ENCODE data around the gene TAAR8.
"Not testable (repeated sequence)": the region's sequence is repeated elsewhere in the genome, so short reads cannot be mapped to it uniquely, and the experiment has no call there.

Gene TAAR8

GRCh38 chr6:132544826-132545225 is 7.6 kb upstream of the TAAR8 start:
- DNase-seq (ENCODE audit: low read depth in 4 of 4, low spot score in 1 of 4), result no peak

GRCh38 chr6:132548746-132549463 is 3.6 kb upstream of the TAAR8 start:
- no peak for DNase-seq (ENCODE audit: low read depth in 4 of 4, low spot score in 1 of 4)

- no peak for DNase-seq (ENCODE audit: low read depth in 4 of 4, low spot score in 1 of 4)
Measured at GRCh38 chr6:132551214-132551613, 1.3 kb upstream of the TAAR8 start.

GRCh38 chr6:132560087-132560486 is 7.6 kb downstream of the TAAR8 start:
- DNase-seq (ENCODE audit: low read depth in 4 of 4, low spot score in 1 of 4), result not testable (repeated sequence)

DNA sequence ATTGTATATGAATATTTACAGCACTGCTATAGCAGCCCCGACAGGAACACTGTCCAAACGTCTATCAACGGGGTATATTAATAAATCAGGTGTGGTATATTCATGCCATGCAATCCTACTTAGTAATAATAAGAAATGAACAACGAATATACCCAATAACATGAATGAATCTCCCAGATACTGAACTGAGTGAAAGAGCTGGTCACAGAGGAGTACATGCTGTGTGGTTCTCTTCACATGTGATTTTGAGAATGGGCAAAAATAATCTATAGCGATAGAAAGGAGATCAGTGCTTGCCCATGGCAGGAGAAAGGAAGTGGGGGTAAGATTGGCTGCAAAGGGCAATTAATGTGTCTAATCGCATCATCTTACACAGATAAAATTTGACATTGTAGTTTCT is 13.9 kb downstream of the TAAR8 start:
- no peak for DNase-seq (ENCODE audit: low read depth in 4 of 4, low spot score in 1 of 4)

- no peak for DNase-seq (ENCODE audit: low read depth in 4 of 4, low spot score in 1 of 4)
Measured at GRCh38 chr6:132567566-132567965, 15.1 kb downstream of the TAAR8 start.

DNA sequence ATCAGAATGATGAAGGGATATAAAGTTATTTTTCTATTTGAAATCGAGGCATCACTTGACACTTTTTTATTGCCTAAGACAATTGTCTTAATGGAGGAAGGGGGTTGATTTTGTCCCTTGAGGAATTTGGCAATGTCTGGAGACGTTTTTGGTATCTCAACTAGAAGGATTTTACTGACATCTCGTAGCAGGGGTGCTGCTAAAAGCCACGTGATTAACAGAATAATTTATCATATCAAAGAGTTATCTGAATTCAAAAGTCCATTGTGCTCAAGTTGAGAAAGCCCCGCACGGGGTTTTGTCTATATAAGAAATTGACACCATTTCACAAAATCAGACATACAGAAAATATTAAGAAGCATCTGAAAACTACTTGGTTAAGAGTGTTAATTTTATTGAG is 16.1 kb downstream of the TAAR8 start:
- DNase-seq (ENCODE audit: low read depth in 4 of 4, low spot score in 1 of 4), result no peak

- no peak for DNase-seq (ENCODE audit: low read depth in 4 of 4, low spot score in 1 of 4)
Measured at GRCh38 chr6:132569170-132569569, 16.7 kb downstream of the TAAR8 start.

DNA sequence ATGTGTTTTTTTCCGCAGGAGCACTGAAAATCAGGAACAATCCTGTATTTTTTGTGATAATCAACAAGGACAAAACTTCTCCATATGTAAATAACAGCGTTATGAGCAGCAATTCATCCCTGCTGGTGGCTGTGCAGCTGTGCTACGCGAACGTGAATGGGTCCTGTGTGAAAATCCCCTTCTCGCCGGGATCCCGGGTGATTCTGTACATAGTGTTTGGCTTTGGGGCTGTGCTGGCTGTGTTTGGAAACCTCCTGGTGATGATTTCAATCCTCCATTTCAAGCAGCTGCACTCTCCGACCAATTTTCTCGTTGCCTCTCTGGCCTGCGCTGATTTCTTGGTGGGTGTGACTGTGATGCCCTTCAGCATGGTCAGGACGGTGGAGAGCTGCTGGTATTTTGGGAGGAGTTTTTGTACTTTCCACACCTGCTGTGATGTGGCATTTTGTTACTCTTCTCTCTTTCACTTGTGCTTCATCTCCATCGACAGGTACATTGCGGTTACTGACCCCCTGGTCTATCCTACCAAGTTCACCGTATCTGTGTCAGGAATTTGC is 17.8 kb downstream of the TAAR8 start, which contains the start of gene TAAR6:
TSS of gene TAAR6 (plus strand) at position 102 of the 557 bp plus-strand sequence. CDS start at position 102, 0 bp downstream.
- DNase-seq (ENCODE audit: low read depth in 4 of 4, low spot score in 1 of 4), result no peak

- DNase-seq (ENCODE audit: low read depth in 4 of 4, low spot score in 1 of 4), result no peak
Measured at GRCh38 chr6:132571774-132572173, 19.3 kb downstream of the TAAR8 start.

GRCh38 chr6:132584698-132585097 is 32.2 kb downstream of the TAAR8 start:
- DNase-seq (ENCODE audit: low read depth in 4 of 4, low spot score in 1 of 4), result no peak

DNA sequence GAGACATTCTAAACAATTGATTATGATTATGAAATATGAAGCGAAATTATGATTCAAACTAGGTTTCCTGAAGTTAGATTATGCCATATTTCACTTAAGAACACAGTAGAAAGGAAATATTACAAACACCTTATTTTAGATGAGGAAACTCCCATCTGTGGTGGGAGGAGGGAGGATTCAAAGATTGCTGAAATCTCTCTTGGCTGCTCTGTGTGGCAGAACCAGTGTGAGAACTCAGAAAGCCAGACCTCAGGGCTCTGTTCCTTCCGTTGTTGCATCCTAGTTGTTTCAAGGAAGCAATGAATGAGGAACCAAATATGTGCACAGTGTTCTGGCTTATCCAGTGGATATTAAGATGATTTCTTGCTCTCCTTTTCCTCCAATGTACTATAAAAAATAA is 35.0 kb downstream of the TAAR8 start:
- DNase-seq (ENCODE audit: low read depth in 4 of 4, low spot score in 1 of 4), result no peak

DNA sequence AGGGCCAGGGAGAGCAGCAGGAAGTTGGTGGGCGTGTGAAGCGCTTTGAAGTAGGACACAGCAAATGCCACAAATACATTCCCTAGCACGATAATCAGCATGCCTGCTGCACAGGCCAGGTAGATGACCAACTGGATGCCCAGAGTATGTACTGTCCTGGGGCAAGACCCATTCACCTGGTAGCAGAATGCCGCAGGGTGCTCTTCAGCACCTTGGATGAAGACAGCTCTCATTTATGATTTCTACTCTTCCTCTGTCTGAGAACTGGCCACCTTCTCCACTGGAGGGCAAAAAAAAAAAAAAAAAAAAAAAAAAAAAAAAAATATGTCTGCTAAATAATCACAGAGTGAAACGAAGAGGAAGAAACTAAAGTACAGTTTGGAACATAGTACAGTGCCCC is 37.0 kb downstream of the TAAR8 start, which contains the start of gene TAAR5:
TSS of gene TAAR5 (minus strand) at position 288 of the 400 bp plus-strand sequence. CDS start at position 233, 55 bp downstream.
- DNase-seq (ENCODE audit: low read depth in 4 of 4, low spot score in 1 of 4), result no peak

- DNase-seq (ENCODE audit: low read depth in 4 of 4, low spot score in 1 of 4), result no peak
Measured at GRCh38 chr6:132590362-132590761, 37.9 kb downstream of the TAAR8 start.

DNA sequence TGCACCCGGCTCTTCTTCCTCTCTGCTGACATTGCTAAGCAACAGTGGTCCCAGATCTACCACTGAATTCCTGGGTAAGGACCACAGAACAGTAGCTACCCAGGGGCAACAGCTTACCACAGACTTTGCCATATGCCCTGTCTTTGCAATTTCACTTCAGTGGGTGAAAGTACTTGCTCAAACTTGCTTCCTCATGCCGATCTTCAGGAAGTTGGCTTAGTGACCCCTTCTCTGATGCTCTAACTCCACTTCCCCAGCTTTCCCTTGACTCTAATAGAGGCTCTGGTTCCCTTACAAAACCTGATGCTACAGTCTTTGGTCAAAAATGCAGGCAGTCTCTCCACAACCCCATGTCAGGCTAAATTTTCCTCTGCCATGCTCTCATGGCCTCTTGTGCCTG is 40.4 kb downstream of the TAAR8 start:
- DNase-seq (ENCODE audit: low read depth in 4 of 4, low spot score in 1 of 4), result no peak

DNA sequence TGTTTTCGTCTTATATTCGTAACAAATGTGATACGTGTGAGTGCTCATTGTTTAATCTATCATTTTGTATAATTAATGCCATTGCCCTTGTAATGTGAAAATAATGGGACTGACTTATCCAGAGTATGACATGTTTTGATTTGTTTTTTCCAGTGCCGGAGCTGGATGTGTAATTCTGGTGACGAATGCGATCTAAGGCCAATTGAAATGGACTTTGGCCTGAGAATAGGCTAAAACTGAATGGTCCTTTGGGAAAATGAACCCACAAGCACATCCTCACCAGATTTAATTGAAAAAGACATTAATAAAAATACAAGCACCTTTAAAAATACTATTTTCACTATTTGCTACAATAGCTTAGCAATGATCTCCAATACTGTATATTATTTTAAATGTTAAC is 43.7 kb downstream of the TAAR8 start:
- DNase-seq (ENCODE audit: low read depth in 4 of 4, low spot score in 1 of 4), result no peak

GRCh38 chr6:132598473-132598872 is 46.0 kb downstream of the TAAR8 start:
- DNase-seq (ENCODE audit: low read depth in 4 of 4, low spot score in 1 of 4), result no peak

DNA sequence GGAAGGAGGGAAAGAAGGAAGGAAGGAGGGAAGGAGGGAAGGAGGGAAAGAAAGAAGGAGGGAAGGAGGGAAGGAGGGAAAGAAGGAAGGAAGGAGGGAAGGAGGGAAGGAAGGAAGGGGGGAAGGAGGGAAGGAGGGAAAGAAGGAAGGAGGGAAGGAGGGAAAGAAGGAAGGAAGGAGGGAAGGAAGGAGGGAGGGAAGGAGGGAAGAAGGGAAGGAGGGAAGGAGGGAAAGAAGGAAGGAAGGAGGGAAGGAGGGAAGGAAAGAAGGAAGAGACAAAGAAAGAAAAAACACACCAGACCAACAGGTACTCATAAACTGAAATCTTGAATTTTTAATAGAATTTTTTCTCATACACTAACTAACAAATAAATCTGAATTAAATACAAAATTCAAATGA is 48.4 kb downstream of the TAAR8 start:
- DNase-seq (ENCODE audit: low read depth in 4 of 4, low spot score in 1 of 4), result not testable (repeated sequence)

Measured in stimulated activated CD4-positive, alpha-beta T cell treated with anti-CD3 and anti-CD28 coated beads, Interleukin-1b, Interleukin-23, amount 100 ng/mL, for 24 hours (primary cell).